PFSK-1 (cell line): ENCODE data around the gene POU6F2.

Source experiments
- FOXP2 ChIP-seq: optimal IDR thresholded peaks from 2 replicates; pipeline ENCODE3; 2011; ENCODE audit warnings: borderline replicate concordance, control low read depth, inconsistent platforms; ENCODE audit not compliant: insufficient read depth; ENCODE audit errors: extremely low read length, extremely low read depth
- POLR2AphosphoS5 ChIP-seq: IDR thresholded peaks from 2 replicates; pipeline ENCODE4 v1.6.1; 2012; ENCODE audit warnings: low read depth, mild to moderate bottlenecking, control low read depth, low read length, moderate library complexity
- SIN3A ChIP-seq: IDR thresholded peaks from 2 replicates; pipeline ENCODE4 v1.6.1; 2012; ENCODE audit warnings: mild to moderate bottlenecking, low read length, moderate library complexity, borderline replicate concordance; ENCODE audit not compliant: insufficient read depth
- TAF1 ChIP-seq: IDR thresholded peaks from 2 replicates; pipeline ENCODE4 v1.6.1; 2012; ENCODE audit warnings: low read length, control low read depth, borderline replicate concordance; ENCODE audit not compliant: insufficient read depth
- TF ChIP-seq, protein P1 (sequence below), 2 experiments: IDR thresholded peaks; 2 replicates each; pipeline versions ENCODE4 v1.6.1 to v1.8.0; 2011 to 2012; ENCODE audit warnings: low read depth in 2 of 2, low read length in 2 of 2, control low read depth in 1 of 2, inconsistent platforms in 1 of 2, mild to moderate bottlenecking in 1 of 2, moderate library complexity in 1 of 2; ENCODE audit not compliant: insufficient read depth in 1 of 2

Gene POU6F2

DNA sequence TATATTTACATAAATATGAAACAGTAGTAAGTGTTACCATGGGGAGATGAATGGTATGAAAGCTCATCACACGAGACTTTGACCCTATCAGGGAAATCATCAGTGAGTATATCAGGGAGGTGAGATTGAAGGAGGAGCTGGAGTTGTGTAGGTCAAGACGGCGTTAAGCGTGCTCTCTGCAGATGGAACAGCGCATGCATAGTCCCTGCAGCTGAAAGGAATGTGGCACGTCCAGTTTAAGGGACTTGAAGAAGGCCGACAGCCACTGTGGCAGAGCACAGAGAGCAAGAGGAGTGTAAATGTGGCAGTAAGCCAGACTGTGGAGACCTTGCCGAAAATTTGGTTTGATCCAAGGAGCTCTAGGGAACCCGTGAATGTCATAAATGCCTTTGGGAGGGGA, 38.9 kb downstream of the POU6F2 start:
- TF ChIP-seq, protein P1, sequence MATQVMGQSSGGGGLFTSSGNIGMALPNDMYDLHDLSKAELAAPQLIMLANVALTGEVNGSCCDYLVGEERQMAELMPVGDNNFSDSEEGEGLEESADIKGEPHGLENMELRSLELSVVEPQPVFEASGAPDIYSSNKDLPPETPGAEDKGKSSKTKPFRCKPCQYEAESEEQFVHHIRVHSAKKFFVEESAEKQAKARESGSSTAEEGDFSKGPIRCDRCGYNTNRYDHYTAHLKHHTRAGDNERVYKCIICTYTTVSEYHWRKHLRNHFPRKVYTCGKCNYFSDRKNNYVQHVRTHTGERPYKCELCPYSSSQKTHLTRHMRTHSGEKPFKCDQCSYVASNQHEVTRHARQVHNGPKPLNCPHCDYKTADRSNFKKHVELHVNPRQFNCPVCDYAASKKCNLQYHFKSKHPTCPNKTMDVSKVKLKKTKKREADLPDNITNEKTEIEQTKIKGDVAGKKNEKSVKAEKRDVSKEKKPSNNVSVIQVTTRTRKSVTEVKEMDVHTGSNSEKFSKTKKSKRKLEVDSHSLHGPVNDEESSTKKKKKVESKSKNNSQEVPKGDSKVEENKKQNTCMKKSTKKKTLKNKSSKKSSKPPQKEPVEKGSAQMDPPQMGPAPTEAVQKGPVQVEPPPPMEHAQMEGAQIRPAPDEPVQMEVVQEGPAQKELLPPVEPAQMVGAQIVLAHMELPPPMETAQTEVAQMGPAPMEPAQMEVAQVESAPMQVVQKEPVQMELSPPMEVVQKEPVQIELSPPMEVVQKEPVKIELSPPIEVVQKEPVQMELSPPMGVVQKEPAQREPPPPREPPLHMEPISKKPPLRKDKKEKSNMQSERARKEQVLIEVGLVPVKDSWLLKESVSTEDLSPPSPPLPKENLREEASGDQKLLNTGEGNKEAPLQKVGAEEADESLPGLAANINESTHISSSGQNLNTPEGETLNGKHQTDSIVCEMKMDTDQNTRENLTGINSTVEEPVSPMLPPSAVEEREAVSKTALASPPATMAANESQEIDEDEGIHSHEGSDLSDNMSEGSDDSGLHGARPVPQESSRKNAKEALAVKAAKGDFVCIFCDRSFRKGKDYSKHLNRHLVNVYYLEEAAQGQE (IDR thresholded peaks at IDR 0.05; ENCODE audit: insufficient read depth in 1 of 2, low read depth in 2 of 2, low read length in 2 of 2) = no peak
- TF ChIP-seq TAF1 = no peak
- no peak for TF ChIP-seq FOXP2
- no peak for TF ChIP-seq SIN3A
- TF ChIP-seq POLR2AphosphoS5 = no peak

DNA sequence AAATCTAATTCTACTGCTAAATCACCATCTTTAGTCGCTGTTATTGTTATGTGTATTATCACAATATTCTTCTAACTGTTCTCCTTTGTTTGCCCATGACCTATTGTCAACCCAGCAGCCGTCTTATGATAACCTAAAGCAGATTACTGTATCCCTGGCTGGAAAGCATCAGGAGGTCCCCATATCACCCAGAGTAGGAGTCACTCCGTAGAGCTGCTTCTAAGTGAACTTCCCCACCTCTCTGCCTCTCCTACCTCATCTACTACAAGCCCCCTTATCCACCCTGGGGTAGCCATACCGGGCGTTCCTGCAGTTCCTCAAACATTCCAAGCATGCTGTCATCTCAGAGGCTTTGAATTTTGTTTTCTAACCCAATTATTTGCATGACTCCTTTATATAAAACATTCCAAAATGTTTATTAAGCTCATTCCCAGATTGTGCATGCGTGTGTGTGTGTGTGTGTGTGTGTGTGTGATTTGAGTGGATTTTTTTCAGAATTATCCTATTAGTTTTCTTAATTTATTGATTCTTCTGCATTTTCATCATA, 39.7 kb downstream of the POU6F2 start:
- no peak for TF ChIP-seq SIN3A
- no peak for TF ChIP-seq FOXP2

DNA sequence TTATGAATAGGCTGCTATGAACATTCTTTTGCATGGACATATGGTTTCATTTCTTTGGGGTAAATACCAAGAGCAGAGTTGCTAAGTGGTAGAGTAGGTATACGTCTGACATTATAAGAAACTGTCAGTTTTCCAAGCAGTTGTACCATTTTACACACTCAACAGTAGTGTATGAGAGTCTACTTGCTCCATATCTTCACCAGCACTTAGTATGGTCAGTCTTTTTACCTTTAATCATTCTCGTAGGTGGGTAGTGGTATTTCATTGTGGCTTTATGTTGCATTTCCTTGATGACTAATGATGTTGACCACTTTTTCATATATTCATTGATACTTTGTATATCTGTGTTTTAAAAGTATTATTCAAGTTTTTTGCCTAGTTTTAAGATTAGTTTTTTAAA, 45.1 kb downstream of the POU6F2 start:
- TF ChIP-seq SIN3A = no peak
- no peak for TF ChIP-seq FOXP2
- no peak for TF ChIP-seq POLR2AphosphoS5
- TF ChIP-seq, protein P1 (IDR thresholded peaks at IDR 0.05; ENCODE audit: insufficient read depth in 1 of 2, low read depth in 2 of 2, low read length in 2 of 2) = no peak
- TF ChIP-seq TAF1 = no peak

DNA sequence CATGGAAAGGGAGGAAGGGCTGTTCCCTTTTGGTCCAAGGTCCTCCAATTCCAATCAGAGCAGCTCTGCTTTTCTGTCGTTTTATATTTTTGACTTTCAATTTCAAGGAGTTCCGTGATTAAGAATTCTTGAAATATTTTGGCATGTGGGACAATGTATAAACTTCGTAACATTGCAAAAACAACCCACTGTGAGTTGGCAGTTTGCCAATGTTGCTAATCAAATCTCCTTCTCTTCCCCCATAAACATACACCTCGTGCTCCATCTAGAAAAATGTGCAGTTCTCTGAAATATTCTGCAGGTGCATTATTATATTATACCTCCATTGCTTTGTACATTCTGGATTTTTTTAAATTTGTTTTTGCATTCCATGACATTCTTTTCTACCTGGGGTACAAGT, 49.8 kb downstream of the POU6F2 start:
- TF ChIP-seq POLR2AphosphoS5 (no peak), SIN3A (no peak)

DNA sequence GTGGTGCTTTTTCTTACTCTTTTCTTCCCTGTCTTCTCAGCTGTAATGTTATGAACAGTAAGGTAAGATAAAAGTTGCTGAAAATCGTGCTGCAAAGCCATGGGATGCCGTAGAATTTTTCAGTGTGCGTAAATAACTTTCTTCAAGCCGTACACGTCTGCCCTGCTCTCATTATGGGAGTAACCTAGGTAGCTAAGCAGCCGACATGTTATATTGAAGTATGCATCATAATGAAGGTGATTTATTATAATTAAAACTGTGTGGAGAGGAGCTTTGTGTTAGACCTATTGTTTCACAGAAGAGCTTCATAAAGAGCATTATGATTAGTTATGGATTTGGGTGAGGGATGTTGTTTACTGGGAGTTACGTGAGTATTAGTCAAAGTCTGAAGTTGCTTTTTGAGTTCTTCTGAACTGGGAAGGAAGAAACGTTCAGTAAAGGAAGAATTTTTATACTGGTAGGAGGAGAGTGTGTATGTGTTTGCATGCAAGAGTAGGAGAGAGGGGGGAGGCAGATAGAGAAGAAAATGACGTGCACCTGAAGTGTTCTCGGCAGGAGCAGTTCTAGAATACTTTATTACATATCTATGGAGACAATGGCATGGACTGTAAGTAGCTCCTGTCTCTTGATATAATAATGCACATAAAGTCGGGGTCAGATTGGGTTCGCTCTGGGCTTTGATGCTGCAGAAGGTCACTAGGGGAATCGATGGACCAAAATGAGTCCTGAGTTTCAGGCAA, 56.3 kb downstream of the POU6F2 start:
- TF ChIP-seq POLR2AphosphoS5 (no peak), TAF1 (no peak)

DNA sequence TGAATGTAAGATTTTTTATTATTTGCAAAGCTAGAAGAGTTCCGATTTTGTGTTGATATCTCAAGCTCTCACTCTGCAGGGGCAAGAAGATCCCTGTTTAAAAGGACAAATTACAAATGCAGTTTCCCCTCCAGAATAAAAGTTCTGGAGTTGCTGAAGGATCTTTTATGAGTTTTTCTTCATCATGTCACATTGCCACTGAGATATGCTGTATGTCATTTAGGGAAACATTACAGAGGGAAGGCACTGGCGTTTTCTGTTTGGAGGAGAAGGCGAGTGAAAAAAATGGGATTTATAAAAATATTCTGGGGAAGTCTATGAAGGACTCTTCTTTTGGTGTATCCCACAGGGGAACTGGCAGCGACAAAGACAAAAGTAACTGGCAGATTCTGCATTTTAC, 57.4 kb downstream of the POU6F2 start:
- no peak for TF ChIP-seq FOXP2
- TF ChIP-seq, protein P1 (IDR thresholded peaks at IDR 0.05; ENCODE audit: insufficient read depth in 1 of 2, low read depth in 2 of 2, low read length in 2 of 2) = no peak
- TF ChIP-seq SIN3A = no peak
- no peak for TF ChIP-seq TAF1
- no peak for TF ChIP-seq POLR2AphosphoS5
